MCF 10A (cell line): ENCODE results near the gene CLEC3B. TPM values are rescaled to one million over a fixed set of nuclear protein-coding genes. Genes with fewer than 3 reads are reported as not detected.

ENCODE experiments used
- BruUV-seq: library from RNA; stranded (reverse); fragments of 400-500 nt; replicated peaks from 2 replicates; lab custom pipeline; 2021; lab: Mats Ljungman, UMichigan
- CTCF ChIA-PET: fragments of 300-600 bp; sonication (Branson Sonifier 250); formaldehyde crosslinking; extraction: SDS; loops from one replicate; lab custom pipeline; 2021; ENCODE audit warnings: antibody characterized with exemption, inconsistent platforms; lab: Yijun Ruan, JAX
- POLR2A ChIA-PET: fragments of 300-600, 350-650 bp; sonication (Branson Sonifier 250); formaldehyde crosslinking; extraction: SDS; loops from one replicate; lab custom pipeline; 2020; ENCODE audit warnings: antibody characterized with exemption, inconsistent platforms; lab: Yijun Ruan, JAX
- DNase-seq: peaks from one replicate; pipeline ENCODE4 v3.0.0-alpha.2; 2018; ENCODE audit not compliant: unreplicated experiment
- H3K27ac Mint-ChIP-seq: one replicate; pipeline ENCODE4 v1.8.0; 2022; ENCODE audit warnings: mild to moderate bottlenecking, low read depth, mixed read lengths; ENCODE audit not compliant: unreplicated experiment
- H3K27me3 Mint-ChIP-seq: one replicate; pipeline ENCODE4 v1.8.0; 2022; ENCODE audit warnings: mixed read lengths; ENCODE audit not compliant: insufficient read depth, unreplicated experiment
- H3K36me3 Mint-ChIP-seq: one replicate; pipeline ENCODE4 v1.8.0; 2022; ENCODE audit warnings: mild to moderate bottlenecking, moderate library complexity, mixed read lengths; ENCODE audit not compliant: insufficient read depth, unreplicated experiment
- H3K4me1 Mint-ChIP-seq: one replicate; pipeline ENCODE4 v1.8.0; 2022; ENCODE audit warnings: mixed read lengths; ENCODE audit not compliant: insufficient read depth, unreplicated experiment
- H3K4me3 Mint-ChIP-seq: one replicate; pipeline ENCODE4 v1.8.0; 2022; ENCODE audit warnings: mild to moderate bottlenecking, moderate library complexity, mixed read lengths; ENCODE audit not compliant: unreplicated experiment
- H3K9me3 Mint-ChIP-seq: one replicate; pipeline ENCODE4 v1.8.0; 2022; ENCODE audit warnings: mixed read lengths; ENCODE audit not compliant: unreplicated experiment
- CTCF ChIP-seq: fragments of 200-600 bp; IDR thresholded peaks from one replicate; pipeline ENCODE4 v1.8.0; 2022; ENCODE audit warnings: antibody characterized with exemption, mild to moderate bottlenecking; ENCODE audit not compliant: unreplicated experiment
- intact Hi-C: fragments of 100-400 bp; cut with micrococcal nuclease; formaldehyde crosslinking; loops from 2 replicates; pipeline ENCODE4 v1.14.1; 2022
- total RNA-seq: library from RNA; stranded (reverse); gene quantifications from 2 replicates; pipeline ENCODE4 v1.2.3, GENCODE V29; 2022

Gene CLEC3B
- total RNA-seq, 1 experiment from 2014 or later: not detected

GRCh38 chr3:44987332-44987731, 38.8 kb upstream of the CLEC3B start:
- DNase-seq: no peak
- no TSS peak for BruUV-seq
- Mint-ChIP-seq H3K27ac (no peak overlapping the region), H3K36me3 (peaks cover 47% of the 10 kb centered on the region), H3K4me1 (peaks cover 20% of the 10 kb centered on the region), H3K4me3 (no peak overlapping the region), H3K27me3 (no peaks in the 10 kb centered on the region), H3K9me3 (no peaks in the 10 kb centered on the region)
- ChIA-PET POLR2A (interaction anchor here (4.0 kb wide), 1 partner anchor 11 kb away, joined by 26 read pairs; the partner anchor contains the start of genes EXOSC7 and ZDHHC3), CTCF (interaction anchor here (0.8 to 1.4 kb wide), 2 partner anchors 9 to 21 kb away, joined by 3 read pairs; no protein-coding TSS in a partner anchor)
- intact Hi-C loops: no loop called here
- TF ChIP-seq CTCF: no peak

GRCh38 chr3:44988073-44988472, 38.0 kb upstream of the CLEC3B start:
- Mint-ChIP-seq H3K36me3 (peaks cover 54% of the 10 kb centered on the region), H3K4me1 (peaks cover 25% of the 10 kb centered on the region), H3K27ac (no peak overlapping the region), H3K4me3 (no peak overlapping the region), H3K9me3 (no peaks in the 10 kb centered on the region), H3K27me3 (no peaks in the 10 kb centered on the region)
- peak; percentile 23 for TF ChIP-seq CTCF
- DNase-seq: peak; percentile 23
- intact Hi-C loops: no loop called here
- ChIA-PET CTCF (interaction anchor here (0.8 to 1.4 kb wide), 3 partner anchors 10 to 49 kb away, joined by 3 read pairs; no protein-coding TSS in a partner anchor), POLR2A (interaction anchor here (0.6 to 4.0 kb wide), 3 partner anchors 11 to 93 kb away, joined by 3 to 26 read pairs (median 3); partner anchors contain the start of genes EXOSC7 and ZDHHC3)
- no TSS peak for BruUV-seq

DNA sequence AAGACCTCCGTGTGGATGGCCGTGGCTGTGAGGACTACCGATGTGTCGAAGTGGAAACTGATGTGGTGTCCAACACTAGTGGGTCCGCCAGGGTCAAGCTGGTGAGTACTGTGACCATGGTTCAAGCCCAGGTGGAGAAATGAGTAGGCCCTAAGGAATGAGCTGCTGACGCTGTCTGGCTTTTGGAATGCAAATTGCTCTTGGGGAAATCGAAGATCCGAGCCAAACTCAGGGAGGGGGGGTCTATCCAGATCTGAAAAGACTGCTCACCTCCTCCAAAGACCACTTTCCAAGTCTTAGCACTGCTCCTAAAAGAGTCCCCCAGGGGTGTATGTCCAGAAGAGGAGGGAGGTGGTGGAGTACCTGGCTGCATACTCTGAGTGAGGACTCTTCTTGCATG, 37.0 kb upstream of the CLEC3B start:
- intact Hi-C loops: no loop called here
- ChIA-PET POLR2A (no interaction called here), CTCF (interaction anchor here (0.6 to 1.0 kb wide), 4 partner anchors 12 to 448 kb away, joined by 3 to 5 read pairs (median 4); no protein-coding TSS in a partner anchor)
- H3K4me3 Mint-ChIP-seq: no peak overlapping the region
- H3K27me3 Mint-ChIP-seq: no peaks in the 10 kb centered on the region
- H3K4me1 Mint-ChIP-seq: peaks cover 36% of the 10 kb centered on the region
- no peak for TF ChIP-seq CTCF
- no TSS peak for BruUV-seq
- H3K36me3 Mint-ChIP-seq: peaks cover 56% of the 10 kb centered on the region
- no peak for DNase-seq
- H3K9me3 Mint-ChIP-seq: no peaks in the 10 kb centered on the region
- H3K27ac Mint-ChIP-seq: no peak overlapping the region

DNA sequence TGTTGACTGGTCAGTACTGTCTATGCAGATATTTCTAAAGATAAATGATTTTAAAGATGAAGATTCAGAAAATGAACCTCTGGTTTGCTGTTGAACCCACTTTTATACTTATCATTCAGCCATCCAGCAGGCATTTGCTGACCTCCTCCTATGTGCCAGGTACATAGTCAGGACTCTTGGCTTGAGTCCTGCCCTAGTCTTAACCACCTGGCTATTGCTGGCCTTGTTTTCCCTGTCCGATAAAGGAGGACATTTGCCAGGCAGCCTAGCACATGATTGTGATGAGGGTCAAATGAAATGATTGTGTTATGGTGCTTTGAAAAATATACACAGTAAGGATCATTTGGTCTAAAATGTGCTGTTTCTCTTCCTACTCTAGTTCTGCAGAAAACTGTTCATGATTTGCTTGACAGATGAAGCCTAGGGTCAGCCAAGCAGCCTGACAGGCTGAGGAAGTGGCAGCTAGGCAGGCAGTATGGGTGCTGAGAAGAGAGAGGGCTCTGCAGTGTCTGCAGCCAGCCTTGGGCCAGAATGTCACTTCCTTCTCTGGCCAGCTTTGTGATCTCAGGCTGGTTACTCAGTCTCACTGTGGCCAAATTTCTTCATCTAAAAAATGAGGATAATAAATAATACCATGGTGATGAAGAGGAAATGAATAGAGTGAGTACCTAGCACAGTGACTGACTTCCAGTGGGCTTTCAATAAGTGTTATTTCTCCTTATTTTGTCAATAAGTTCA, 36.3 kb upstream of the CLEC3B start:
- no peaks in the 10 kb centered on the region for H3K9me3 Mint-ChIP-seq
- peaks cover 40% of the 10 kb centered on the region for H3K4me1 Mint-ChIP-seq
- no peak for DNase-seq
- BruUV-seq: no TSS peak
- no peak overlapping the region for H3K4me3 Mint-ChIP-seq
- H3K36me3 Mint-ChIP-seq: peaks cover 56% of the 10 kb centered on the region
- no peak overlapping the region for H3K27ac Mint-ChIP-seq
- H3K27me3 Mint-ChIP-seq: no peaks in the 10 kb centered on the region
- intact Hi-C loops: loop anchor here (5.0 kb wide), 1 partner anchor 228 kb away; the partner anchor contains the start of genes KIAA1143 and KIF15
- ChIA-PET POLR2A (interaction anchor here (1.5 to 2.0 kb wide), 2 partner anchors 13 to 66 kb away, joined by 3 to 7 read pairs; partner anchors contain the start of genes EXOSC7 and ZDHHC3), CTCF (interaction anchor here (0.7 to 3.6 kb wide), 2 partner anchors 12 to 412 kb away, joined by 3 to 15 read pairs; no protein-coding TSS in a partner anchor)
- TF ChIP-seq CTCF: no peak
